ENCODE data around the gene BBS9.

DNA sequence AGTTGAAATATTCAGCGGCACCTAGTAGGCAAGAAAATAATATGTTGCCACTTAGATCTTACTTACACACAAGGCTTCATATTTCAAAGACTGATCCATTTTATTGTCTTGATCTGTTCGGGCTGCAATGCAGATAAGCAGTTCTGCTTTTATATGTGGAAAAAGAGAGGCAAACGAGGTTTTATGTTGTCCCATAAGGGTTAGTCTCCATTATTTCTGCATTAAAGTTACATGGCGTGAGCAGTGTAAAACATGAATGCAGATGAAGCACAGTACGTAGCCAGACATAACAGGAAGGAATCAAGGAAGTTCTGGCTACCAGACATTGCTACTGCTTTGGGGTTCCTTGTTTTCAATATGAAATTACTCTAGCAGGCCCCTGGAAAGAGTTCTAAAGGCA is 224.8 kb downstream of the BBS9 start:
- TF ChIP-seq EZH2 (IDR thresholded peaks at IDR 0.05; ENCODE audit: borderline replicate concordance, low read depth, low read length) (no peak), BHLHE40 (IDR thresholded peaks at IDR 0.05; ENCODE audit: low read length) (no peak), TRIM28 (IDR thresholded peaks at IDR 0.05) (no peak)
- TF ChIP-seq, protein P1, sequence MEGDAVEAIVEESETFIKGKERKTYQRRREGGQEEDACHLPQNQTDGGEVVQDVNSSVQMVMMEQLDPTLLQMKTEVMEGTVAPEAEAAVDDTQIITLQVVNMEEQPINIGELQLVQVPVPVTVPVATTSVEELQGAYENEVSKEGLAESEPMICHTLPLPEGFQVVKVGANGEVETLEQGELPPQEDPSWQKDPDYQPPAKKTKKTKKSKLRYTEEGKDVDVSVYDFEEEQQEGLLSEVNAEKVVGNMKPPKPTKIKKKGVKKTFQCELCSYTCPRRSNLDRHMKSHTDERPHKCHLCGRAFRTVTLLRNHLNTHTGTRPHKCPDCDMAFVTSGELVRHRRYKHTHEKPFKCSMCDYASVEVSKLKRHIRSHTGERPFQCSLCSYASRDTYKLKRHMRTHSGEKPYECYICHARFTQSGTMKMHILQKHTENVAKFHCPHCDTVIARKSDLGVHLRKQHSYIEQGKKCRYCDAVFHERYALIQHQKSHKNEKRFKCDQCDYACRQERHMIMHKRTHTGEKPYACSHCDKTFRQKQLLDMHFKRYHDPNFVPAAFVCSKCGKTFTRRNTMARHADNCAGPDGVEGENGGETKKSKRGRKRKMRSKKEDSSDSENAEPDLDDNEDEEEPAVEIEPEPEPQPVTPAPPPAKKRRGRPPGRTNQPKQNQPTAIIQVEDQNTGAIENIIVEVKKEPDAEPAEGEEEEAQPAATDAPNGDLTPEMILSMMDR (IDR thresholded peaks at IDR 0.05 in 2 of 3, conservative IDR thresholded peaks at IDR 0.05 in 1 of 3; ENCODE audit: insufficient read depth in 2 of 3, low read depth in 1 of 3, low read length in 3 of 3) = no peak
- TF ChIP-seq, protein P2, sequence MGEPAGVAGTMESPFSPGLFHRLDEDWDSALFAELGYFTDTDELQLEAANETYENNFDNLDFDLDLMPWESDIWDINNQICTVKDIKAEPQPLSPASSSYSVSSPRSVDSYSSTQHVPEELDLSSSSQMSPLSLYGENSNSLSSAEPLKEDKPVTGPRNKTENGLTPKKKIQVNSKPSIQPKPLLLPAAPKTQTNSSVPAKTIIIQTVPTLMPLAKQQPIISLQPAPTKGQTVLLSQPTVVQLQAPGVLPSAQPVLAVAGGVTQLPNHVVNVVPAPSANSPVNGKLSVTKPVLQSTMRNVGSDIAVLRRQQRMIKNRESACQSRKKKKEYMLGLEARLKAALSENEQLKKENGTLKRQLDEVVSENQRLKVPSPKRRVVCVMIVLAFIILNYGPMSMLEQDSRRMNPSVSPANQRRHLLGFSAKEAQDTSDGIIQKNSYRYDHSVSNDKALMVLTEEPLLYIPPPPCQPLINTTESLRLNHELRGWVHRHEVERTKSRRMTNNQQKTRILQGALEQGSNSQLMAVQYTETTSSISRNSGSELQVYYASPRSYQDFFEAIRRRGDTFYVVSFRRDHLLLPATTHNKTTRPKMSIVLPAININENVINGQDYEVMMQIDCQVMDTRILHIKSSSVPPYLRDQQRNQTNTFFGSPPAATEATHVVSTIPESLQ (CRISPR knock-in tag; IDR thresholded peaks at IDR 0.05) = no peak

All from K562 (cell line).